Measurements from ENCODE around the gene MAPK8IP2.

The MAPK8IP2 gene

GRCh38 chr22:50633086-50633485, 32.5 kb downstream of the MAPK8IP2 start (continued):
- TF ChIP-seq PRDM2 (tag by site-specific recombination; IDR thresholded peaks at IDR 0.05; ENCODE audit: borderline replicate concordance): no peak

- ChIA-PET POLR2A (no interaction called here), CTCF (interaction anchor here (0.6 to 0.8 kb wide), 4 partner anchors 13 to 98 kb away, joined by 3 to 4 read pairs (median 3); no protein-coding TSS in a partner anchor)
- TF ChIP-seq ZNF223 (tag by site-specific recombination; IDR thresholded peaks at IDR 0.05) (no peak), FEZF1 (tag by site-specific recombination; IDR thresholded peaks at IDR 0.05) (no peak), ZNF350 (tag by site-specific recombination; IDR thresholded peaks at IDR 0.05) (no peak), TCF7L2 (IDR thresholded peaks at IDR 0.05; ENCODE audit: borderline replicate concordance, low read depth, low read length) (no peak), ZFP41 (tag by site-specific recombination; IDR thresholded peaks at IDR 0.05; ENCODE audit: borderline replicate concordance) (no peak), MZF1 (tag by site-specific recombination; IDR thresholded peaks at IDR 0.05; ENCODE audit: borderline replicate concordance) (no peak), ZBTB44 (tag by site-specific recombination; IDR thresholded peaks at IDR 0.05) (no peak), ZNF561 (tag by site-specific recombination; IDR thresholded peaks at IDR 0.05; ENCODE audit: borderline replicate concordance) (no peak), SALL2 (tag by site-specific recombination; IDR thresholded peaks at IDR 0.05; ENCODE audit: borderline replicate concordance) (no peak), ZNF184 (tag by site-specific recombination; IDR thresholded peaks at IDR 0.05) (no peak), ZNF394 (tag by site-specific recombination; IDR thresholded peaks at IDR 0.05; ENCODE audit: borderline replicate concordance) (no peak), REPIN1 (tag by site-specific recombination; IDR thresholded peaks at IDR 0.05; ENCODE audit: low read depth) (no peak), SCRT1 (tag by site-specific recombination; IDR thresholded peaks at IDR 0.05; ENCODE audit: borderline replicate concordance) (no peak), ZBTB6 (tag by site-specific recombination; IDR thresholded peaks at IDR 0.05) (no peak), ZSCAN18 (tag by site-specific recombination; IDR thresholded peaks at IDR 0.05) (no peak), ZNF518A (tag by site-specific recombination; conservative IDR thresholded peaks at IDR 0.05; ENCODE audit: low read depth) (no peak), YY2 (tag by site-specific recombination; IDR thresholded peaks at IDR 0.05) (no peak)
These were observed 33.2 kb downstream of the MAPK8IP2 start for GRCh38 chr22:50633771-50634170.

More at GRCh38 chr22:50633771-50634170, 33.2 kb downstream of the MAPK8IP2 start:
- Histone ChIP-seq H3K36me3 (ENCODE audit: control insufficient read depth in 2 of 2, insufficient read depth in 1 of 2, low read length in 2 of 2) (no peaks in the 10 kb centered on the region), H3K9me3 (ENCODE audit: control insufficient read depth, insufficient read depth, low read depth, low read length) (no peaks in the 10 kb centered on the region), H3K27ac (ENCODE audit: extremely low read depth, low read depth, low read length) (no peak overlapping the region), H3K4me3 (ENCODE audit: low read depth, low read length) (no peak overlapping the region), H3K4me1 (ENCODE audit: control insufficient read depth, insufficient read depth, low read length) (no peaks in the 10 kb centered on the region)
